Fibroblast of mammary gland (primary cell): ENCODE results near the gene ZSWIM4.
"Not testable (repeated sequence)": the region's sequence is repeated elsewhere in the genome, so short reads cannot be mapped to it uniquely, and the experiment has no call there.

Experiments used
- DNase-seq: peaks from one replicate; pipeline ENCODE4 v3.0.0-alpha.2; 2010; ENCODE audit warnings: low read depth
- H3K4me3 ChIP-seq: 2 replicates; pipeline ENCODE4 v1.5.1; 2011; ENCODE audit warnings: low read depth, mild to moderate bottlenecking, low read length, moderate library complexity; ENCODE audit not compliant: control insufficient read depth
- TF ChIP-seq, protein P1 (sequence below): conservative IDR thresholded peaks from 2 replicates; pipeline ENCODE4 v1.5.1; 2011; ENCODE audit warnings: low read depth, low read length, inconsistent platforms; ENCODE audit not compliant: control insufficient read depth, insufficient read depth

Gene ZSWIM4

GRCh38 chr19:13778398-13778797 lies 16.8 kb upstream of the ZSWIM4 start:
- H3K4me3 ChIP-seq, result no peak overlapping the region
- TF ChIP-seq, protein P1, sequence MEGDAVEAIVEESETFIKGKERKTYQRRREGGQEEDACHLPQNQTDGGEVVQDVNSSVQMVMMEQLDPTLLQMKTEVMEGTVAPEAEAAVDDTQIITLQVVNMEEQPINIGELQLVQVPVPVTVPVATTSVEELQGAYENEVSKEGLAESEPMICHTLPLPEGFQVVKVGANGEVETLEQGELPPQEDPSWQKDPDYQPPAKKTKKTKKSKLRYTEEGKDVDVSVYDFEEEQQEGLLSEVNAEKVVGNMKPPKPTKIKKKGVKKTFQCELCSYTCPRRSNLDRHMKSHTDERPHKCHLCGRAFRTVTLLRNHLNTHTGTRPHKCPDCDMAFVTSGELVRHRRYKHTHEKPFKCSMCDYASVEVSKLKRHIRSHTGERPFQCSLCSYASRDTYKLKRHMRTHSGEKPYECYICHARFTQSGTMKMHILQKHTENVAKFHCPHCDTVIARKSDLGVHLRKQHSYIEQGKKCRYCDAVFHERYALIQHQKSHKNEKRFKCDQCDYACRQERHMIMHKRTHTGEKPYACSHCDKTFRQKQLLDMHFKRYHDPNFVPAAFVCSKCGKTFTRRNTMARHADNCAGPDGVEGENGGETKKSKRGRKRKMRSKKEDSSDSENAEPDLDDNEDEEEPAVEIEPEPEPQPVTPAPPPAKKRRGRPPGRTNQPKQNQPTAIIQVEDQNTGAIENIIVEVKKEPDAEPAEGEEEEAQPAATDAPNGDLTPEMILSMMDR, result no peak
- no peak for DNase-seq

GRCh38 chr19:13778847-13779246 lies 16.4 kb upstream of the ZSWIM4 start:
- TF ChIP-seq, protein P1, result no peak
- no peak for DNase-seq
- no peak overlapping the region for H3K4me3 ChIP-seq

- not testable (repeated sequence) for H3K4me3 ChIP-seq, DNase-seq
These were observed 15.4 kb upstream of the ZSWIM4 start for GRCh38 chr19:13779794-13780193.

GRCh38 chr19:13781547-13781946 lies 13.7 kb upstream of the ZSWIM4 start:
- TF ChIP-seq, protein P1, result no peak
- DNase-seq, result peak; percentile 83
- H3K4me3 ChIP-seq, result no peak overlapping the region

DNA sequence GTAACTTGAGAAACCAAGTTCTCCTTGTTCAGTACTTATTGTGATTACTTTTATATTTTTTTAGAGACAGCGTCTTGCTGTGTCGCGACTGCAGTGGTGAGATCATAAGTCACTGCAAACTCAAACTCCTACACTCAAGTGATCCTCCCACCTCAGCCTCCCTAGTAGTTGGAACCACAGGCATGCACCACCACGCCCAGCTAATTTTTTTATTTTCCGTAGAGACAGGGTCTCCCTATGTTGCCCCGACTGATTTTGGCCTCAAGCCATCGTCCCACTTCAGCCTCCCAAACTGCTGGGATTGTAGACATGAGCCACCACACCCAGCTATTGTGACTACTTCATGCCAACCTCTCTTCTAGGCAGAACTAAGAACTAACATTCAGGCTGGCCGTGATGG lies 12.7 kb upstream of the ZSWIM4 start:
- no peak overlapping the region for H3K4me3 ChIP-seq
- TF ChIP-seq, protein P1, result no peak
- no peak for DNase-seq

DNA sequence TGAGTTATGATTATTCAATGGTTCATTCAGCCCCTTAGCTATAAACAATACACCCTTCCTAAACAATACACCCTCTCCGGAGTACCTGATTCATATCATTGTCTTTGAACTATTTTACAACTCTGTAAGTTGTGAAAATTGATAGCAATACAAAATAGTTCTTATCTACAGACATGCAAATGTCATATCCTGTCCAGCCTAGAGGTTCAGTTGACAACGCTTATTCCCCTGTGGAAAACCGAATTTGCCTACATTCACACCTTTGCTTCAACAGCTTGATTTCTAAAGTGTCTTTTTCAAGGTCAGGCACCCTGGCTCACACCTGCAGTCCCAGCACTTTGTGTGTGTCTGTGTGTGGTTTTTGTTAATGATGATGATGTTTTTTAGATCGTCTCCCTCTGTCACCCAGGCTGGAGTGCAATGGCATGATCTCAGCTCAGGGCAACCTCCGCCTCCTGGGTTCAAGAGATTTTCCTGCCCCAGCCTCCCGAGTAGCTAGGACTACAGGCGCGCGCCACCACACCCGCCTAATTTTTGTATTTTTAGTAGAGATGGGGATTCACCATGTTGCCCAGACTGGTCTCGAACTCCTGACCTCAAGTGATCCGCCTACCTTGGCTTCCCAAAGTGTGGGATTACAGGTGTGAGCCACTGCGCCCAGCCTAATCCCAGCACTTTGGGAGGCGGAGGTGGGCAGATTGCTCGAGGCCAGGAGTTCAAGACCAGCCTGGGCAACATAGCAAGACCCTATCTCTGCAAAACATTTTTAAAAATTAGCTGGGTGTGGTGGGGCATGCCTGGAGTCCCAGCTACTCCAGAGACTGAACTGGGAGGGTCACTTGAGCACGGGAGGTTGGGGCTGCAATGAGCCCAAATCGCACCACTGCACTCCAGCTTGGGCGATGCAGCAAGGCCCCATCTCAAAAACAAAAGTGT lies 11.4 kb upstream of the ZSWIM4 start:
- DNase-seq, result no peak
- TF ChIP-seq, protein P1, result no peak
- no peak overlapping the region for H3K4me3 ChIP-seq

DNA sequence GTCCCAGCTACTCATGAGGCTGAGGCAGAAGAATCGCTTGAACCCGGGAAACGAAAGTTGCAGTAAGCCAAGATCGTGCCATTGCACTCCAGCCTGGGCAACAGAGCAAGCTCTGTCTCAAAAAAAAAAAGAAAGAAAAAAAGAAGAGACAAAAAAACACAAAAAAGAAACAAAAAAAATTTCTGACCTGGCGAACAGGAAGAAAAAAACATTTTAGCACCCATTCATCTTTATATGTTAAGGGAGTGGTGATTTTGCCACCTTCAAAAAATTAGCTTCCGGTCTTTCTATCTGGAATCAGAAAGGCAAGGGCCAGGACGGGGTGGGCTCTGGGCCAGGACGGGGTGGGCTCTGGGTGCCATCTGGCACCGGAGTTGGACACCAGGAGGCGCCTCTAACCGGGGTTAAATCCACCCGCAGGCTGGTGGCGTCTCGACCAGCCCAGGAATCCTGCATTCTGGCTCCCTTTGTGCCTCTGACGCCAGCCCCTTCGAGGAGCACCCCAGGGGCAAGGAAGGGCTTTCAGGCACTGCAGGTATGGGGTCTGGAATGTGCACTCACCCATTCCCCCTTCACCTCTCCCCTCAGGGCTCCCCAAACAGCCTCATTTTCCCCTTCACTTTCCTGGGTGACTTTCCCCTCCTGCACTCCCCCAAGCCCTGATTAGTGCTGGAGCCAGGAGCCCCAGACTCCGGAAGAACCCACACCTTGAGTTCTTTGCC lies 10.4 kb upstream of the ZSWIM4 start:
- no peak overlapping the region for H3K4me3 ChIP-seq
- TF ChIP-seq, protein P1, result peak; percentile 69
- peak; percentile 62 for DNase-seq
